Measurements from ENCODE around the gene PAX6. TPM values are rescaled to one million over a fixed set of nuclear protein-coding genes. Genes with fewer than 3 reads are reported as not detected.

Gene PAX6
- total and polyA plus RNA-seq, 2 donors from 2014 or later: not detected

- no peaks in the 10 kb centered on the region for H3K36me3 ChIP-seq (ENCODE audit: control insufficient read depth in 2 of 3, insufficient read depth in 3 of 3, low read length in 3 of 3)
- intact Hi-C loops (cut with DNase I): no loop called here
- H3K27me3 ChIP-seq (ENCODE audit: control insufficient read depth, insufficient read depth, low read length): peaks cover 70% of the 10 kb centered on the region
- no peak overlapping the region for H3K4me3 ChIP-seq (ENCODE audit: low read length in 3 of 3)
- no peak for TF ChIP-seq CTCF (IDR thresholded peaks at IDR 0.05; ENCODE audit: borderline replicate concordance, extremely low read depth, insufficient read depth)
- peaks cover 0 to 25% (median 7%) of the 10 kb centered on the region in 3 donors for H3K4me1 ChIP-seq (ENCODE audit: control insufficient read depth in 2 of 3, insufficient read depth in 2 of 3, low read depth in 1 of 3, low read length in 3 of 3)
- DNase-seq: peak in 3 of 5 donors; percentile 22 to 39 (median 37)
- H3K9ac ChIP-seq (ENCODE audit: low read length in 3 of 3): no peak overlapping the region
- no peak for FAIRE-seq
- H3K27ac ChIP-seq (ENCODE audit: low read depth in 2 of 2, low read length in 2 of 2): no peak overlapping the region
- no peaks in the 10 kb centered on the region for H3K9me3 ChIP-seq (ENCODE audit: control insufficient read depth in 2 of 3, insufficient read depth in 1 of 3, low read length in 3 of 3)
These were observed 4.8 kb upstream of the PAX6 start for GRCh38 chr11:31815711-31816467.

- H3K9me3 ChIP-seq (ENCODE audit: control insufficient read depth in 2 of 3, insufficient read depth in 1 of 3, low read length in 3 of 3): no peaks in the 10 kb centered on the region
- H3K4me3 ChIP-seq (ENCODE audit: low read length in 3 of 3): no peak overlapping the region
- no peak overlapping the region for H3K9ac ChIP-seq (ENCODE audit: low read length in 3 of 3)
- intact Hi-C loops (cut with DNase I): no loop called here
- H3K4me1 ChIP-seq (ENCODE audit: control insufficient read depth in 2 of 3, insufficient read depth in 2 of 3, low read depth in 1 of 3, low read length in 3 of 3): peaks cover 0 to 34% (median 8%) of the 10 kb centered on the region in 3 donors
- FAIRE-seq: no peak
- DNase-seq: peak in 3 of 5 donors; percentile 8 to 36 (median 13)
- no peak for TF ChIP-seq CTCF (IDR thresholded peaks at IDR 0.05; ENCODE audit: borderline replicate concordance, extremely low read depth, insufficient read depth)
- H3K27me3 ChIP-seq (ENCODE audit: control insufficient read depth, insufficient read depth, low read length): peaks cover 67% of the 10 kb centered on the region
- H3K36me3 ChIP-seq (ENCODE audit: control insufficient read depth in 2 of 3, insufficient read depth in 3 of 3, low read length in 3 of 3): no peaks in the 10 kb centered on the region
- H3K27ac ChIP-seq (ENCODE audit: low read depth in 2 of 2, low read length in 2 of 2): no peak overlapping the region
These were observed 3.2 kb upstream of the PAX6 start for GRCh38 chr11:31814176-31814868.

- intact Hi-C loops (cut with DNase I): no loop called here
- no peak for TF ChIP-seq CTCF (IDR thresholded peaks at IDR 0.05; ENCODE audit: borderline replicate concordance, extremely low read depth, insufficient read depth)
- Histone ChIP-seq H3K9me3 (ENCODE audit: control insufficient read depth in 2 of 3, insufficient read depth in 1 of 3, low read length in 3 of 3) (no peaks in the 10 kb centered on the region), H3K4me3 (ENCODE audit: low read length in 3 of 3) (no peak overlapping the region), H3K27ac (ENCODE audit: low read depth in 2 of 2, low read length in 2 of 2) (no peak overlapping the region), H3K36me3 (ENCODE audit: control insufficient read depth in 2 of 3, insufficient read depth in 3 of 3, low read length in 3 of 3) (no peaks in the 10 kb centered on the region), H3K9ac (ENCODE audit: low read length in 3 of 3) (no peak overlapping the region), H3K4me1 (ENCODE audit: control insufficient read depth in 2 of 3, insufficient read depth in 2 of 3, low read depth in 1 of 3, low read length in 3 of 3) (peaks cover 0 to 34% (median 8%) of the 10 kb centered on the region in 3 donors), H3K27me3 (ENCODE audit: control insufficient read depth, insufficient read depth, low read length) (peaks cover 71% of the 10 kb centered on the region)
- FAIRE-seq (no peak), DNase-seq (peak in 3 of 5 donors; percentile 18 to 51 (median 21))
These were observed 2.5 kb upstream of the PAX6 start for GRCh38 chr11:31813391-31814175.
